Fibroblast of peridontal ligament (primary cell): ENCODE results near the gene PARG.
"Not testable (repeated sequence)": the region's sequence is repeated elsewhere in the genome, so short reads cannot be mapped to it uniquely, and the experiment has no call there.

Experiments used
- DNase-seq: peaks from one replicate; pipeline ENCODE4 v3.0.0-alpha.2; 2010; ENCODE audit errors: extremely low read depth

The PARG gene

GRCh38 chr10:49941447-49942338 is at the start of gene PARG, which contains the start of gene TIMM23B:
Gene PARG, minus strand, starts transcription at chr10:49942027. Its CDS starts 302 bp downstream, at chr10:49941725.
Gene TIMM23B, plus strand, starts transcription at chr10:49942053. Its CDS starts 142 bp downstream, at chr10:49942195.
- DNase-seq = peak; percentile 71

DNA sequence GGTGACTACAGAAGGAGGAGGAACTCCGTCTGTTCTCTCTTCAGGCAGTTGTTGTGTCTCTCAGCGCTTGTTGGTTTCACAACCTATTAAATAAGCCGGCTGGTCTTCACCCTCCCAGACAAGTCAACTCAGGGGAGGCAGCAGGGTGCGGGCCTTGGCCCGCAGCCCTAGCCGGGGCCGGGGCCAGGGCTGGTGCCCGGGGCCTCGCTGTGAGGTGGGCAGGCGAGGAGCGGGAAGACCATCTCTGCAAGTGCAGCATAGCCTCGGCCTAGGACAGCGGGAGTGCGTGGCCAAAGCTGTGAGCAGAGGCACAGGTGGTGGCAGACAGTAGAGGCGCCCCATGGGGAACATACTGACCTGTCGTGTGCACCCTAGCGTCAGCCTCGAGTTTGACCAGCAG is 46.5 kb upstream of the PARG start, which contains the start of gene AGAP6:
TSS of gene AGAP6 (plus strand) at position 31 of the 400 bp plus-strand sequence. CDS start at position 341, 310 bp downstream.
- DNase-seq = not testable (repeated sequence)

DNA sequence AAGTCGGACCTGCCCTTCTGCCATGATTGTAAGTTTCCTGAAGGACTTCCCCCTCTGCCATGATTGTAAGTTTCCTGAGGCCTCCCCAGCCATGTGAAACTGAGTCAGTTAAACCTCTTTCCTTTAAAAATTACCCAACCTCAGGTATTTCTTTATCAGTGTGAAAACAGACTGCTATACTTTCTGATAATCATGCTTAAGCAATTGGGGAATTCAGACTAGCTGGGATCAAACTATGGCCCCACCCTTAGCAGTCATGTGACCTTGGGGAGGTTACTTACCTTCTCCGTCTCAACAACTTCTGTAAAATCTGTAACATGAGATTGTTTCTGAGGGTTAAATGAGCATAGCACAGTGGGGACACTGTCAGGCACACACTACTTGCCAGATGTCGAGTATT is 45.4 kb upstream of the PARG start:
- not testable (repeated sequence) for DNase-seq

GRCh38 chr10:49977756-49978155 is 35.9 kb upstream of the PARG start:
- DNase-seq = not testable (repeated sequence)

DNA sequence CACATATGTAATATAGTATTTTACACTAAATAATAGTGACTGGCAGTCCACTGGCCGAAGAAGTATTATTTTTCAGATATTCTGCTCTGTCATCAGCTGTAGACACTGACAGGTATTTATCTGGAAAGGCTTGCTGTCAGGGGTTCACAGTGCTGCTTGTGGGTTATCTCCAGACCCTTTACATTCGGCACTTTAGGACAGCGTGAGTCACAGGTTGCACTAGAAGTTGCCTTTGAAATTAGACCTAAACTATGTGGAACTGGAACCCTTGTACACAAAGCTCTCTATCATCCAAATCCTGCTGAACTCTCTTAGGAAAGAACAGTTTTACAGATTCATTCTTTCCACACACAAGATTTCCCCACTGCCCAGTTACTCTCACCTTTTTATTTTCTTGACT is 30.3 kb upstream of the PARG start:
- not testable (repeated sequence) for DNase-seq

- not testable (repeated sequence) for DNase-seq
Measured at GRCh38 chr10:49971466-49971865, 29.6 kb upstream of the PARG start.

DNA sequence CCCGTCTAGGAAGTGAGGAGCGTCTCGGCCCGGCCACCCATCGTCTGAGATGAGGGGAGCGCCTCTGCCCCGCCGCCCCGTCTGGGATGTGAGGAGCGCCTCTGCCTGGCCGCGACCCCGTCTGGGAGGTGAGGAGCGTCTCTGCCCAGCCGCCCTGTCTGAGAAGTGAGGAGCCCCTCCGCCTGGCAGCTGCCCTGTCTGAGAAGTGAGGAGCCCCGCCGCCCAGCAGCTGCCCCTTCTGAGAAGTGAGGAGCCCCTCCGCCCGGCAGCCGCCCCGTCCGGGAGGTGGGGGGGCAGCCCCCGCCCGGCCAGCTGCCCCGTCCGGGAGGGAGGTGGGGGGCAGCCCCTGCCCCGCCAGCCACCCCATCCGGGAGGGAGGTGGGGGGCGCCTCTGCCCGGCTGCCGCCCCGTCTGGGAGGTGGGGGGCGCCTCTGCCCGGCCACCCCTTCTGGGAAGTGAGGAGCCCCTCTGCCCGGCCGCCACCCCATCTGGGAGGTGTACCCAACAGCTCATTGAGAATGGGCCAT is 28.6 kb upstream of the PARG start:
- DNase-seq = not testable (repeated sequence)

GRCh38 chr10:49953122-49953521 is 11.3 kb upstream of the PARG start:
- peak; percentile 57 for DNase-seq

- not testable (repeated sequence) for DNase-seq
Measured at GRCh38 chr10:49952006-49952405, 10.2 kb upstream of the PARG start.

GRCh38 chr10:49948737-49949136 is 6.9 kb upstream of the PARG start:
- not testable (repeated sequence) for DNase-seq

GRCh38 chr10:49948142-49948541 is 6.3 kb upstream of the PARG start:
- DNase-seq = not testable (repeated sequence)

DNA sequence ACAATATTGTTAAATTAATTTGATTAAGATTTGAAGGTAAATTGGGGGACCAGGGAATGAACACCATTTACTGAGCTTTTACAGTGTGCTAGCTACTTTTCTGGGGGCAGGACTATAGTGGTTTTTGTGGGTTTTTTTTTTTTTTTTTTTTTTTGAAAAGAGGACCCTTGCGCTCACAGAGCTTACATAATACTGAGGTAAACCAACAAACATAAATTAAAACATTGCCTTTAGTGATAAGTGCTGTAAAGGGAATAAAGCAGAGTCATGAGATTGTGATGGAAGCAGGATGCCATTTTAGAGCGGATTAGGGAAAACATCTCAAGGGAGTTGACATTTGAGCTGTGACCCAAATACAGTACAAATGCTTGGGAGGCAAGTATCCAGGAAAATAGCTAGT is 1.8 kb upstream of the PARG start:
- not testable (repeated sequence) for DNase-seq

- peak; percentile 17 for DNase-seq
Measured at GRCh38 chr10:49942339-49942705, 495 bp upstream of the PARG start.

- DNase-seq = not testable (repeated sequence)
Measured at GRCh38 chr10:49931959-49932728, 9.7 kb downstream of the PARG start.

DNA sequence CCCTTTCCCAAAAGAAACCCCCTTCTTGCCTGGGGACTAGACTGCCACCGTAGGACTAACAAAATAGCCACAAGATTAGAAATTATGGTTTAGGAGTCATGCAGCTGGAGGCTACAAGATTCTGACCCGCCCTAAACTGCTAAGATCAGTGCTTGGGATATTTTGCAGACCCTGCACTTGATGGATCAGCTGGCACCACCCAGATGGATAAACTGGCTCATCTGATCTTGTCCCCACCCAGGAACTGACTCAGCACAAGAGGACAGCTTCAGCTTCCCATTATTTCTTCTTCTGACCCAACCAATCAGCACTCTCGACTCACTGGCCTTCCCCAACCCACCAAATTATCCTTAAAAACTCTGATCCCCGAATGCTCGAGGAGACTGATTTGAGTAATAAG is 10.6 kb downstream of the PARG start:
- not testable (repeated sequence) for DNase-seq

- DNase-seq = not testable (repeated sequence)
Measured at GRCh38 chr10:49923572-49923971, 18.3 kb downstream of the PARG start.

- not testable (repeated sequence) for DNase-seq
Measured at GRCh38 chr10:49922041-49922440, 19.8 kb downstream of the PARG start.

DNA sequence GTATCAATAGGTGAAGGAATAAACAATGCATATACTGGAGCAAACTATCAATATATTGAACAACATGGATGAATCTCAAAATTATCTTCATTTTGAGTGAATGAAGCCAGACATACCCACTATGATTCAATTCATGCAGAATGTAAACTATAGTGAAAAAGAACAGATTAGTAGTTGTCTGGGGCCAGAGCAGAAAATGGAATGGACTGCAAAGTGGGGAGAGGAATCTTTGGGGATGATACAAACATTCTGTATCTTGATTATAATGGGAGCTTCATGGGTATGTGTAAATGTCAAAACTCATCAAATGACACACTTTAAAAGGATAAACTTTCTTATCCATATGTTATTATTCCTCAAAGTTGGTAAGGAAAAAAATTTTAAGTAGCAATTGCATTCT is 23.9 kb downstream of the PARG start:
- not testable (repeated sequence) for DNase-seq

GRCh38 chr10:49916451-49916850 is 25.4 kb downstream of the PARG start:
- DNase-seq = not testable (repeated sequence)

- DNase-seq = not testable (repeated sequence)
Measured at GRCh38 chr10:49910295-49910694, 31.5 kb downstream of the PARG start.

GRCh38 chr10:49908290-49909080 is 33.3 kb downstream of the PARG start:
- peak; percentile 8 for DNase-seq
